Measurements from ENCODE around the gene CPA5. TPM values are rescaled to one million over a fixed set of nuclear protein-coding genes. Genes with fewer than 3 reads are reported as not detected.
"Not testable (repeated sequence)": the region's sequence is repeated elsewhere in the genome, so short reads cannot be mapped to it uniquely, and the experiment has no call there.

CPA5 gene
- total RNA-seq, 2 donors from 2014 or later: not detected

GRCh38 chr7:130305433-130306042, 39.1 kb upstream of the CPA5 start:
- H3K4me1 ChIP-seq: no peaks in the 10 kb centered on the region
- no peak overlapping the region for H3K4me3 ChIP-seq
- H3K27ac ChIP-seq: no peak overlapping the region
- no peaks in the 10 kb centered on the region for H3K36me3 ChIP-seq
- DNase-seq (ENCODE audit: low spot score): no peak
- no peaks in the 10 kb centered on the region for H3K9me3 ChIP-seq
- TF ChIP-seq, protein P1, sequence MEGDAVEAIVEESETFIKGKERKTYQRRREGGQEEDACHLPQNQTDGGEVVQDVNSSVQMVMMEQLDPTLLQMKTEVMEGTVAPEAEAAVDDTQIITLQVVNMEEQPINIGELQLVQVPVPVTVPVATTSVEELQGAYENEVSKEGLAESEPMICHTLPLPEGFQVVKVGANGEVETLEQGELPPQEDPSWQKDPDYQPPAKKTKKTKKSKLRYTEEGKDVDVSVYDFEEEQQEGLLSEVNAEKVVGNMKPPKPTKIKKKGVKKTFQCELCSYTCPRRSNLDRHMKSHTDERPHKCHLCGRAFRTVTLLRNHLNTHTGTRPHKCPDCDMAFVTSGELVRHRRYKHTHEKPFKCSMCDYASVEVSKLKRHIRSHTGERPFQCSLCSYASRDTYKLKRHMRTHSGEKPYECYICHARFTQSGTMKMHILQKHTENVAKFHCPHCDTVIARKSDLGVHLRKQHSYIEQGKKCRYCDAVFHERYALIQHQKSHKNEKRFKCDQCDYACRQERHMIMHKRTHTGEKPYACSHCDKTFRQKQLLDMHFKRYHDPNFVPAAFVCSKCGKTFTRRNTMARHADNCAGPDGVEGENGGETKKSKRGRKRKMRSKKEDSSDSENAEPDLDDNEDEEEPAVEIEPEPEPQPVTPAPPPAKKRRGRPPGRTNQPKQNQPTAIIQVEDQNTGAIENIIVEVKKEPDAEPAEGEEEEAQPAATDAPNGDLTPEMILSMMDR (IDR thresholded peaks at IDR 0.05): no peak
- H3K27me3 ChIP-seq: no peaks in the 10 kb centered on the region

- no peaks in the 10 kb centered on the region for H3K27me3 ChIP-seq
- no peaks in the 10 kb centered on the region for H3K9me3 ChIP-seq
- H3K4me3 ChIP-seq: no peak overlapping the region
- TF ChIP-seq, protein P1 (IDR thresholded peaks at IDR 0.05): no peak
- H3K4me1 ChIP-seq: no peaks in the 10 kb centered on the region
- no peak for DNase-seq (ENCODE audit: low spot score)
- H3K27ac ChIP-seq: no peak overlapping the region
- H3K36me3 ChIP-seq: no peaks in the 10 kb centered on the region
Observed at GRCh38 chr7:130309986-130310385, 34.6 kb upstream of the CPA5 start.

- H3K27me3 ChIP-seq: no peaks in the 10 kb centered on the region
- no peak overlapping the region for H3K27ac ChIP-seq
- TF ChIP-seq, protein P1 (IDR thresholded peaks at IDR 0.05): no peak
- H3K9me3 ChIP-seq: no peaks in the 10 kb centered on the region
- DNase-seq (ENCODE audit: low spot score): no peak
- H3K4me3 ChIP-seq: no peak overlapping the region
- H3K4me1 ChIP-seq: no peaks in the 10 kb centered on the region
- no peaks in the 10 kb centered on the region for H3K36me3 ChIP-seq
Observed at GRCh38 chr7:130314305-130314704, 30.3 kb upstream of the CPA5 start.

- no peak for DNase-seq (ENCODE audit: low spot score)
- H3K27ac ChIP-seq: no peak overlapping the region
Observed at GRCh38 chr7:130319541-130319940, 25.1 kb upstream of the CPA5 start.

GRCh38 chr7:130321542-130322229, 22.9 kb upstream of the CPA5 start:
- not testable (repeated sequence) for H3K27me3 ChIP-seq; DNase-seq (ENCODE audit: low spot score); H3K36me3 ChIP-seq; H3K9me3 ChIP-seq; H3K27ac ChIP-seq; H3K4me1 ChIP-seq; H3K4me3 ChIP-seq

More at GRCh38 chr7:130319541-130319940, 25.1 kb upstream of the CPA5 start:
- TF ChIP-seq, protein P1 (IDR thresholded peaks at IDR 0.05): no peak
- no peaks in the 10 kb centered on the region for H3K27me3 ChIP-seq
- H3K4me1 ChIP-seq: no peaks in the 10 kb centered on the region
- H3K4me3 ChIP-seq: no peak overlapping the region
- H3K9me3 ChIP-seq: no peaks in the 10 kb centered on the region
- no peaks in the 10 kb centered on the region for H3K36me3 ChIP-seq

DNA sequence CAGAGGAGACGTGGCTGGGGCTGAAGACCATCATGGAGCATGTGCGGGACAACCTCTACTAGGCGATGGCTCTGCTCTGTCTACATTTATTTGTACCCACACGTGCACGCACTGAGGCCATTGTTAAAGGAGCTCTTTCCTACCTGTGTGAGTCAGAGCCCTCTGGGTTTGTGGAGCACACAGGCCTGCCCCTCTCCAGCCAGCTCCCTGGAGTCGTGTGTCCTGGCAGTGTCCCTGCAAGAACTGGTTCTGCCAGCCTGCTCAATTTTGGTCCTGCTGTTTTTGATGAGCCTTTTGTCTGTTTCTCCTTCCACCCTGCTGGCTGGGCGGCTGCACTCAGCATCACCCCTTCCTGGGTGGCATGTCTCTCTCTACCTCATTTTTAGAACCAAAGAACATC, 22.0 kb upstream of the CPA5 start:
- TF ChIP-seq, protein P1 (IDR thresholded peaks at IDR 0.05): no peak
- H3K27ac ChIP-seq: no peak overlapping the region
- H3K36me3 ChIP-seq: no peaks in the 10 kb centered on the region
- H3K4me3 ChIP-seq: no peak overlapping the region
- no peaks in the 10 kb centered on the region for H3K9me3 ChIP-seq
- no peaks in the 10 kb centered on the region for H3K4me1 ChIP-seq
- no peak for DNase-seq (ENCODE audit: low spot score)
- H3K27me3 ChIP-seq: no peaks in the 10 kb centered on the region
